NCI-H510A (cell line): Measurements from ENCODE around the gene HPX.

ENCODE experiments used
- DNase-seq: peaks from one replicate; lab custom pipeline; 2025; lab: John Stamatoyannopoulos, UW

Gene HPX

DNA sequence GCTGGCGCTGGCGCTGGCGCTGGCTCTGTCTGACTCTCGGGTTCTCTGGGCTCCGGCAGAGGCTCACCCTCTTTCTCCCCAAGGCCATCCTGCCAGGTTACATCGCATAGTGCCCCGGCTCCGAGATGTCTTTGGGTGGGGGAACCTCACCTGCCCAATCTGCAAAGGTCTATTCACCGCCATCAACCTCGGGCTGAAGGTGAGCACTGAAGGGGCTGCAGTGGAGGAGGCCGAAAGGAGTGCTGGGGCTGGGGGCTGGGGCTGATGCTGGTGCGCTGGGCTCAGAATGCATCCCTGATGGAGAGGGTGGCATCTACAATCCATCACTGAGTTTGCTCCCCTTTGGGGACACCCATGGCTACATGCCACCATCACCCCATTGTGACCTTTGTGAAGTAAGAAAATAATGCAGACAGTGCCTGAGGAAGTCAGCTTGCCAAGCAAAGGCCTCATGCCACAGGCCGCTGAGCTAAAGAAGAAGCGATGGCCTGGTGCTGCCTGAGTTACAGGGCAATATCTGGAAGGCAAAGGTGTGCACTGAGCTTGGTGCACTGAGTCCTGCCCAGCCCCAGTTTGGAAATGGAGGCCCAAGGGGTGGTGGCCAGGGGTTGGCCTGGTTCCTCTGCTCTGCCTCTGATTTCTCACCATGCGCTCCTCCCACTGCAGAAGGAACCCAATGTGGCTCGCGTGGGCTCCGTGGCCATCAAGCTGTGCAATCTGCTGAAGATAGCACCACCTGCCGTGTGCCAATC, 49.9 kb downstream of the HPX start:
- DNase-seq: no peak

DNA sequence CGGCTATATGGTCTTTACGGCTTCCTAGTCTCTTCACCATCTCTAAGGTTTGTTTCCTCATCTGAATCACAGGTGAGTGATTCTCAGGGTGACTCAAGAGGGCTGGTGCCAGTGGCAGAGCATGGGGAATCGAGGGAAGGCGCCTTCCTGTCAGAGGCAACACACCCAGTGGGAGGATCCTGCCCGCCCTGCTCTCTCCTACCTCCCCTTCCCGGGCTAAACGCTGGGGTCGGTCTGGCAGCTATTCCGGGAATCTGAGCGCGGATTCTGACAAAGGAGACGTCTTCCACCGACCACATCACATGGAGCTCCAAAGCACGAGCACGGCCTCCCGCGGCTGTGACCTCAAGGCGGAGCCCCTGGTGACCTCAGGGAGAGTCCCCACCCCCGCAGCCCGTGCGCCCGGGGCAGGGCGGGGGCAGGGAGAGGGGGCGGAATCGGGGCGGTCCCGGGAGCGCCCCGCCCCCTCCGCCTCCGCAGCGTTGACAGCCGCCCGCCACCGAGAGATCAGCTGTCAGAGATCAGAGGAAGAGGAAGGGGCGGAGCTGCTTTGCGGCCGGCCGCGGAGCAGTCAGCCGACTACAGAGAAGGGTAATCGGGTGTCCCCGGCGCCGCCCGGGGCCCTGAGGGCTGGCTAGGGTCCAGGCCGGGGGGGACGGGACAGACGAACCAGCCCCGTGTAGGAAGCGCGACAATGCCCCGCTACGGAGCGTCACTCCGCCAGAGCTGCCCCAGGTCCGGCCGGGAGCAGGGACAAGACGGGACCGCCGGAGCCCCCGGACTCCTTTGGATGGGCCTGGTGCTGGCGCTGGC, 50.7 kb downstream of the HPX start, which contains the start of gene SMPD1:
Gene SMPD1, plus strand, starts transcription at position 570 of the 813 bp plus-strand sequence. Its CDS starts 125 bp downstream, at position 695.
- peak; percentile 75 for DNase-seq

DNA sequence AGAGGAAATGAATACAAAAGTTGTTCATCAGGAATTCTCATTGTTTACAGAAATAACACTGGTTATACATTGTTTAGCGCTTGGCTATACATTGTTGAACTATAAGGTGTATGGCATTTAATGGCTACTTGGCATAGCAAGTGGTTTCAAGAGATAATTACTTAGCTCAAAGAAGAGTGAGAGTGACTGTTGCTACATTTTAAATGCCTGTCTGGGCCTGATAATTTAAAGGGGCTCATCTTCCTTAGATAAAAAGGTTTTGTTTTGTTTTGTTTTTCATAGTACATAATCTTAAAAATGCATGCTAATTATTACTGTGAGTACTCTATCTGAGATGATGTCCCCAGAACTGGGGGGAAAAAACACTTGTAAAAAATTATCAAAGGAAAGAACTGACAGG, 52.0 kb downstream of the HPX start:
- no peak for DNase-seq

DNA sequence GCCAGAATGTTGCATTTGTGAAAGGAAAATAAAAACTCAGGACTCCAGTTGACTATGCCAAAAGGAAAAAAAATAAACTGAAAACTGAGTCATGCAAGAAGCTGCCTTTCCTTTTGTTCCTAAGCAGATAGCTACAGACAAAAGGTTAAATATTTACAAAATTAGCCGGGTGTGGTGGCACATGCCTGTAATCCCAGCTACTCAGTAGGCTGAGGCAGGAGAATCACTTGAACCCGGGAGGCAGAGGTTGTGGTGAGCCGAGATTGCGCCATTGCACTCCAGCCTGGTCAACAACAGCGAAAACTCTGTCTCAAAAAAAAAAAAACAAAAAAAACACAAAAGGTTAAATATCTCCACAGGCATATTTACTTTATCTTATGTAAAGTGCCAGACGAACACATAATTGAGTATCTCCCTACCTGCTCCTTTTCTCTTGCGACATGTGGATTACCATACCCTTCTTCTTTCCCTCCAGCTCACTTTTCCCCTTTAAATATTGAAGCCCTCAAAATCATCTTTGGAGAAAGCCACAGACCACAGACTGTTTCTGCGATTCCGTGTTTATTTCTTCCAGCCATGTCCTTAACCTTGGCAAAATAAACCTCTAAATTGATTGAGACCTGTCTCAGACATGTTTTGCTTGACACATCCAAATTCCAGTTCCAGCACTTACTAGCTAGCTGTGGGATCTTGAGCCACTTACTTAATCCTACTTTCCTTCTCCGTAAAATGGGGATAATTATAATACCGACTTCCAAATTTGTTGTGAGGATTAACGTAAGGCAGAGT, 52.8 kb downstream of the HPX start:
- no peak for DNase-seq

DNA sequence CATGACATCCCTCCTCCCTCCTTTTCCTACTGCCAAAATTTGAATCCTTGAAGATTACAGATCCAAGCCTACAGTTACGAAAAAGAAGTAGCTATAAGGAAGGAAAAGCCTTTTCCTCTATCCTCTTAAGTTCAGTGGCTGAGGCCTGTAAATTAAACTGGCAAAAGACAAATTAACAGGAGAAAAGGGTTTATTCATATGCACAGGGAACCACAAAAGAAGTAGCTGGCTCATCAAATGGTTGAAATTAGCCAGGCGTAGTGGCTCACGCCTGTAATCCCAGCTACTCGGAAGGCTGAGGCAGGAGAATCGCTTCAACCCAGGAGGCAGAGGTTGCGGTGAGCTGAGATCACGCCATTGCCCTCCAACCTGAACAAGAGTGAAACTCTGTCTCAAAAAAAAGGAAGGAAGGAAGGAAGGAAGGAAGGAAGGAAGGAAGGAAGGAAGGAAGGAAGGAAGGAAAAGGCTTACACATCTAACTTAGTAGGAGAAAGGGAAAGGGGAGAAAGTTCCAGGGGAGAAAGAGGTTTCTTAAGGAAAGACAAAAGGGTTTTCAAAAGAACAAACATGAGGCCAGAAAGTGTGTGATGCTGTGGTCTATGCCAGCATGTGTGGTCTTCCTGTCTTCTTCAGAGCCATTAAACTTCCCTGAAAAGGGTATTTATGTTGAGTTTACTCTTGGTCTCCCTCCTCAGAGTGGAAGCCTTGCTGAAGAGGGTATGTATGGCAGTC, 55.6 kb downstream of the HPX start:
- DNase-seq: no peak
